ENCODE measurements around the gene CRKL.

DNA sequence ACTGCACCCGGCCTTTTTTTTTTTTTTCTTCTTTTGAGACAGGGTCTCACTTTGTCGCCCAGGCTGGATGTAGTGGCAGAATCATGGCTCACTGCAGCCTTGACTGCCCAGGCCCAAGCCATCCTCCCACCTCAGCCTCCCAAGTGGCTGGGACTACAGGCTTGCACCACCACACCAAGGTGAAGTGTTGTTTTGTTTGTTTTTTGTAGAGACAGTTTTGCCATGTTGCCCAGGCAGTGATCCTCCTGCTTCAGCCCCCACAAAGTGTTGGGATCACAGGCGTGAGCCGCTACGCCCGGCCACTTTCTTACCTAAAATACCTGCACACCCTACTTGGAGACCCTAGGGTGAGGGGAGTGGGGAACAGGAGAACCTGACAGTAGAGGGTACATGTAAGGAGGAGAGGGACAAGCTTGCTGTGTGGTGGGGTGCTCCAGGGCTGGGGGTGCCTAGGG lies 45.3 kb downstream of the CRKL start:
- TF ChIP-seq, protein P1, sequence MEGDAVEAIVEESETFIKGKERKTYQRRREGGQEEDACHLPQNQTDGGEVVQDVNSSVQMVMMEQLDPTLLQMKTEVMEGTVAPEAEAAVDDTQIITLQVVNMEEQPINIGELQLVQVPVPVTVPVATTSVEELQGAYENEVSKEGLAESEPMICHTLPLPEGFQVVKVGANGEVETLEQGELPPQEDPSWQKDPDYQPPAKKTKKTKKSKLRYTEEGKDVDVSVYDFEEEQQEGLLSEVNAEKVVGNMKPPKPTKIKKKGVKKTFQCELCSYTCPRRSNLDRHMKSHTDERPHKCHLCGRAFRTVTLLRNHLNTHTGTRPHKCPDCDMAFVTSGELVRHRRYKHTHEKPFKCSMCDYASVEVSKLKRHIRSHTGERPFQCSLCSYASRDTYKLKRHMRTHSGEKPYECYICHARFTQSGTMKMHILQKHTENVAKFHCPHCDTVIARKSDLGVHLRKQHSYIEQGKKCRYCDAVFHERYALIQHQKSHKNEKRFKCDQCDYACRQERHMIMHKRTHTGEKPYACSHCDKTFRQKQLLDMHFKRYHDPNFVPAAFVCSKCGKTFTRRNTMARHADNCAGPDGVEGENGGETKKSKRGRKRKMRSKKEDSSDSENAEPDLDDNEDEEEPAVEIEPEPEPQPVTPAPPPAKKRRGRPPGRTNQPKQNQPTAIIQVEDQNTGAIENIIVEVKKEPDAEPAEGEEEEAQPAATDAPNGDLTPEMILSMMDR (conservative IDR thresholded peaks at IDR 0.05), result no peak
- no peak for TF ChIP-seq ZFX (IDR thresholded peaks at IDR 0.05)

Data from C4-2B (cell line).